ENCODE results near the gene CPS1.

GRCh38 chr2:210667711-210668110 is 111.3 kb downstream of the CPS1 start:
- TF ChIP-seq, protein P1, sequence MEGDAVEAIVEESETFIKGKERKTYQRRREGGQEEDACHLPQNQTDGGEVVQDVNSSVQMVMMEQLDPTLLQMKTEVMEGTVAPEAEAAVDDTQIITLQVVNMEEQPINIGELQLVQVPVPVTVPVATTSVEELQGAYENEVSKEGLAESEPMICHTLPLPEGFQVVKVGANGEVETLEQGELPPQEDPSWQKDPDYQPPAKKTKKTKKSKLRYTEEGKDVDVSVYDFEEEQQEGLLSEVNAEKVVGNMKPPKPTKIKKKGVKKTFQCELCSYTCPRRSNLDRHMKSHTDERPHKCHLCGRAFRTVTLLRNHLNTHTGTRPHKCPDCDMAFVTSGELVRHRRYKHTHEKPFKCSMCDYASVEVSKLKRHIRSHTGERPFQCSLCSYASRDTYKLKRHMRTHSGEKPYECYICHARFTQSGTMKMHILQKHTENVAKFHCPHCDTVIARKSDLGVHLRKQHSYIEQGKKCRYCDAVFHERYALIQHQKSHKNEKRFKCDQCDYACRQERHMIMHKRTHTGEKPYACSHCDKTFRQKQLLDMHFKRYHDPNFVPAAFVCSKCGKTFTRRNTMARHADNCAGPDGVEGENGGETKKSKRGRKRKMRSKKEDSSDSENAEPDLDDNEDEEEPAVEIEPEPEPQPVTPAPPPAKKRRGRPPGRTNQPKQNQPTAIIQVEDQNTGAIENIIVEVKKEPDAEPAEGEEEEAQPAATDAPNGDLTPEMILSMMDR (IDR thresholded peaks at IDR 0.05; ENCODE audit: control extremely low read depth in 1 of 3, insufficient read depth in 1 of 3, low read depth in 1 of 3, low read length in 3 of 3) = no peak
- no peak for TF ChIP-seq TCF12 (IDR thresholded peaks at IDR 0.05; ENCODE audit: low read depth, low read length)
- no peak for TF ChIP-seq SRF (IDR thresholded peaks at IDR 0.05; ENCODE audit: low read depth, low read length)
- TF ChIP-seq POLR2AphosphoS5 (IDR thresholded peaks at IDR 0.05; ENCODE audit: low read depth, low read length) = no peak
- no peak for TF ChIP-seq CHD2 (IDR thresholded peaks at IDR 0.05; ENCODE audit: low read length)
